T-cell (primary cell): ENCODE results near the gene CA12. TPM values are rescaled to one million over a fixed set of nuclear protein-coding genes. Genes with fewer than 3 reads are reported as not detected.
"Not testable (repeated sequence)": the region's sequence is repeated elsewhere in the genome, so short reads cannot be mapped to it uniquely, and the experiment has no call there.

Experiments used
- ATAC-seq, 4 experiments: fragments of 200-7000 bp in 3 of 4; fragments of 150-1000 bp in 1 of 4; cut with Tn5 transposase; replicated peaks in 1 of 4; 1 replicate in 3 of 4; 2 replicates in 1 of 4; pipeline ENCODE4 v1.10.0; 2021; ENCODE audit warnings: moderate library complexity in 3 of 4, mild to moderate bottlenecking in 2 of 4, moderate number of reproducible peaks in 1 of 4
- CTCF ChIA-PET, 2 donors: fragments of 300-600 bp; sonication (Branson Sonifier 250); formaldehyde crosslinking; loops; one replicate each; lab custom pipeline; 2022; ENCODE audit warnings: antibody characterized with exemption in 2 of 2; lab: Charles Lee
- POLR2A ChIA-PET, 2 donors: fragments of 300-600 bp; sonication (Branson Sonifier 250); formaldehyde crosslinking; loops; one replicate each; lab custom pipeline; 2022; ENCODE audit warnings: antibody characterized with exemption in 2 of 2; lab: Charles Lee
- DNase-seq, 35 experiments: peaks; one replicate each; pipeline versions ENCODE4 v3.0.0 to v3.0.0-alpha.2; 2013 to 2023
- H3K27ac ChIP-seq: one replicate; pipeline ENCODE4 v1.5.1; 2013; ENCODE audit warnings: low read length
- H3K27me3 ChIP-seq, 2 experiments: replicated peaks in 1 of 2; 1 replicate in 1 of 2; 2 replicates in 1 of 2; pipeline versions ENCODE4 v1.6.1 to v1.7.0; 2013; ENCODE audit warnings: low read length in 1 of 2, mixed read lengths in 1 of 2; ENCODE audit not compliant: control insufficient read depth in 2 of 2, insufficient read depth in 2 of 2; ENCODE audit errors: extremely low read depth in 1 of 2
- H3K36me3 ChIP-seq, 2 donors: 1 replicate in 1 of 2; 2 replicates in 1 of 2; pipeline versions ENCODE4 v1.6.1 to v1.7.0; 2013; ENCODE audit warnings: low read length in 1 of 2; ENCODE audit not compliant: control insufficient read depth in 2 of 2, insufficient read depth in 1 of 2; ENCODE audit errors: extremely low read depth in 1 of 2
- H3K4me1 ChIP-seq, 2 experiments: 1 replicate in 1 of 2; 2 replicates in 1 of 2; pipeline versions ENCODE4 v1.6.1 to v1.7.0; 2013; ENCODE audit warnings: low read length in 2 of 2, mixed read lengths in 1 of 2; ENCODE audit not compliant: insufficient read depth in 2 of 2, control insufficient read depth in 1 of 2; ENCODE audit errors: extremely low read depth in 1 of 2
- H3K4me3 ChIP-seq, 2 donors: 1 replicate in 1 of 2; 2 replicates in 1 of 2; pipeline versions ENCODE4 v1.5.1 to v1.7.0; 2013; ENCODE audit warnings: mild to moderate bottlenecking in 2 of 2, low read length in 1 of 2, moderate library complexity in 1 of 2; ENCODE audit not compliant: control insufficient read depth in 1 of 2; ENCODE audit errors: extremely low read depth in 1 of 2
- H3K9me3 ChIP-seq: 2 replicates; pipeline ENCODE4 v1.7.0; 2013
- H3K27ac Mint-ChIP-seq, 2 donors: one replicate each; pipeline ENCODE4 v1.8.0; 2020 to 2021; ENCODE audit warnings: mild to moderate bottlenecking in 2 of 2, mixed read lengths in 2 of 2
- H3K27me3 Mint-ChIP-seq, 2 donors: one replicate each; pipeline ENCODE4 v1.8.0; 2021 to 2022; ENCODE audit warnings: mixed read lengths in 2 of 2
- H3K36me3 Mint-ChIP-seq: one replicate; pipeline ENCODE4 v1.8.0; 2021; ENCODE audit warnings: mixed read lengths
- H3K4me1 Mint-ChIP-seq, 3 donors: one replicate each; pipeline ENCODE4 v1.8.0; 2020 to 2022; ENCODE audit warnings: mixed read lengths in 3 of 3, mild to moderate bottlenecking in 1 of 3
- H3K4me3 Mint-ChIP-seq, 3 donors: one replicate each; pipeline ENCODE4 v1.8.0; 2020 to 2022; ENCODE audit warnings: mild to moderate bottlenecking in 3 of 3, mixed read lengths in 3 of 3, moderate library complexity in 3 of 3
- H3K9me3 Mint-ChIP-seq, 3 donors: one replicate each; pipeline ENCODE4 v1.8.0; 2020 to 2022; ENCODE audit warnings: mixed read lengths in 3 of 3
- WGBS: methylation state at CpG from one replicate; pipeline ENCODE4 v1.1.5; 2013; ENCODE audit warnings: missing lambda C conversion rate; ENCODE audit not compliant: insufficient coverage; 5-methylcytosine and 5-hydroxymethylcytosine counted together
- total RNA-seq, 35 experiments: library from RNA in 6 of 35; stranded (reverse) in 6 of 35; fragments of 120-200 nt in 1 of 35; gene quantifications; one replicate each; pipeline versions ENCODE4 v1.2.1 to v1.2.4 and lab custom pipeline; 2013 to 2026

CA12 gene
- total RNA-seq, 5 donors from 2014 or later (not counting 1 experiment from before 2014, with no cell fraction given): 0.12 to 0.51 (median 0.30) TPM; not detected in 2

GRCh38 chr15:63421433-63421832 lies 39.8 kb upstream of the CA12 start:
- Mint-ChIP-seq H3K9me3 (peaks cover 0 to under 1% (median 0%) of the 10 kb centered on the region in 3 donors), H3K36me3 (no peaks in the 10 kb centered on the region), H3K27me3 (no peaks in the 10 kb centered on the region), H3K4me3 (no peak overlapping the region), H3K4me1 (no peaks in the 10 kb centered on the region), H3K27ac (no peak overlapping the region)
- ATAC-seq (no peak), DNase-seq (no peak)
- POLR2A ChIA-PET: interaction anchor here (0.6 to 0.7 kb wide), 2 partner anchors 233 to 326 kb away, joined by 3 to 7 read pairs; no protein-coding TSS in a partner anchor
- no peak overlapping the region for H3K4me3 ChIP-seq
- WGBS: no CpG with 5 or more reads among the region's 3 CpGs
- H3K27ac ChIP-seq: no peak overlapping the region
- CTCF ChIA-PET: no interaction called here
- no peaks in the 10 kb centered on the region for H3K4me1 ChIP-seq
- H3K36me3 ChIP-seq: no peaks in the 10 kb centered on the region
- H3K9me3 ChIP-seq: peaks cover 1% of the 10 kb centered on the region
- H3K27me3 ChIP-seq: no peaks in the 10 kb centered on the region

DNA sequence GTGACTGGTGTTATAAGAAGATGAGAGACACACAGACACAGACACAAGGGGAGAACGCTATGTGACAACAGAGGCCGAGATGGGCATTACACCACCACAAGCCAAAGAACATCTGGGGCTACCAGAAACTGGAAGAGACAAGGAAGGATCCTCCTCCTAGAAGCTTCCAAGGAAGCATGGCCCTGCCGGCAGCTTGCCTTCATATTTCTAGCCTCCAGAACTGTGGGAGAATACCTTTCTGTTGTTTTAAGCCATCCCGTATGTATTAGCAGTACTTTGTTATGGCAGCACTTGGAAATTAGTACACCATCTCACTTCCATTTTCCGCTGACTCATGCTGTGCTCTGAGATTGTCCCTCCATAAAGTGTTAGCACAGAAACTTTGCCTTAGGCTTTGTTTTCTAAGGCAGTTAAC lies 38.7 kb upstream of the CA12 start:
- ATAC-seq: no peak
- Histone ChIP-seq H3K27ac (no peak overlapping the region), H3K9me3 (no peaks in the 10 kb centered on the region), H3K36me3 (no peaks in the 10 kb centered on the region), H3K4me1 (no peaks in the 10 kb centered on the region), H3K4me3 (no peak overlapping the region), H3K27me3 (no peaks in the 10 kb centered on the region)
- Mint-ChIP-seq H3K27me3 (no peaks in the 10 kb centered on the region), H3K4me3 (no peak overlapping the region), H3K4me1 (no peaks in the 10 kb centered on the region), H3K9me3 (no peaks in the 10 kb centered on the region), H3K36me3 (no peaks in the 10 kb centered on the region), H3K27ac (no peak overlapping the region)
- WGBS: 100% methylated on average over 1 of the region's 5 CpGs
- no peak for DNase-seq
- ChIA-PET CTCF (no interaction called here), POLR2A (no interaction called here)

DNA sequence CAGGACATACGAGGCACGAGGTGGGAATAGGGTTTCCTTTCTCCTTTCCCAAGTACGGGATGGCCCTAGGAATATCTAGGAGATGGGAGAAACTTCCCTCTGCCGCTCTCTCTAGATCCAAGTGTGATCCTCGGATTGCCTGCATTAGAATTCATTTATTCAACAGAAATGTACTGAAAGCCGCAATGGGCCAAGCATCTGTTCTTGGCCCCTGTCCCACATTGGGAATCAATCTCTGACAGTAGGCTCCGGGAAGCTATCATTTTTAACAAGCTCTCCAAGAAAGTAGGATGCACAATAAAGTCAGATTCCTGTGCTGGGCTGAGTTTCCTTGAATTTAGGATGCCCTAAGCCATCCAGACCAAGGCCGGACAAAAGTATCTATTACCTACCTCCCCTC lies 37.2 kb upstream of the CA12 start:
- H3K36me3 ChIP-seq: no peaks in the 10 kb centered on the region
- ChIA-PET POLR2A (no interaction called here), CTCF (no interaction called here)
- peaks cover 0 to 4% of the 10 kb centered on the region in 2 experiments for H3K4me1 ChIP-seq
- 89% methylated on average over 5 of the region's 8 CpGs for WGBS
- no peak for ATAC-seq
- no peaks in the 10 kb centered on the region for H3K9me3 Mint-ChIP-seq
- peaks cover 0 to 8% (median 0%) of the 10 kb centered on the region in 3 donors for H3K4me1 Mint-ChIP-seq
- H3K4me3 ChIP-seq: no peak overlapping the region
- no peaks in the 10 kb centered on the region for H3K9me3 ChIP-seq
- H3K27ac Mint-ChIP-seq: no peak overlapping the region
- H3K36me3 Mint-ChIP-seq: no peaks in the 10 kb centered on the region
- DNase-seq: no peak
- no peak overlapping the region for H3K27ac ChIP-seq
- H3K27me3 Mint-ChIP-seq: no peaks in the 10 kb centered on the region
- H3K4me3 Mint-ChIP-seq: no peak overlapping the region
- H3K27me3 ChIP-seq: no peaks in the 10 kb centered on the region

DNA sequence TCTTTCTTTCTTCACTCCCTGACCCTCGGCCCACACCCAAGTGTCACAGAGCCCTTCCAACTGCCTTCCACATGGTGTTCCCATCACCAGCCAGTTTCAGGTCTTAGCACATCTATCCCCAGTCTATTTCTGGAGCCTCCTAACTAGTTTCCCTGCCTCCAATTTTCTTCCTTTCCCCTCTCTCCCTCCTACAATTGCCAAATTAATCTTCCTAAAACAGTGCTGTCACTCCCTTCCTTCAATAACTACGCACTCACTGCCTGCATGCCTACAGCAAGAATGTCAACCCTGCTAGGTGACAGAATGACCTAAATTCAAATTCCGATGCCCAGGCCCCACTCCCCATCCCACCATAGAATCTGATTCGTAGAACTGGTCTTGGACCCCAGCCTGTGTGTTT lies 36.1 kb upstream of the CA12 start:
- Mint-ChIP-seq H3K36me3 (no peaks in the 10 kb centered on the region), H3K9me3 (no peaks in the 10 kb centered on the region), H3K4me1 (peaks cover 0 to 8% (median 0%) of the 10 kb centered on the region in 3 donors), H3K27ac (peak overlapping the region in 1 of 2 donors; percentile 71), H3K27me3 (peaks cover 0 to under 1% of the 10 kb centered on the region in 2 donors), H3K4me3 (no peak overlapping the region)
- DNase-seq (no peak), ATAC-seq (no peak)
- Histone ChIP-seq H3K36me3 (no peaks in the 10 kb centered on the region), H3K4me3 (no peak overlapping the region), H3K27ac (no peak overlapping the region), H3K27me3 (no peaks in the 10 kb centered on the region), H3K9me3 (no peaks in the 10 kb centered on the region), H3K4me1 (peaks cover 0 to 4% of the 10 kb centered on the region in 2 experiments)
- ChIA-PET POLR2A (no interaction called here), CTCF (no interaction called here)
- 96% methylated on average over 2 of the region's 4 CpGs for WGBS

GRCh38 chr15:63417274-63417673 lies 35.6 kb upstream of the CA12 start:
- H3K27ac ChIP-seq, H3K4me1 ChIP-seq, DNase-seq, ATAC-seq, H3K4me1 Mint-ChIP-seq, H3K4me3 Mint-ChIP-seq, H3K36me3 Mint-ChIP-seq, H3K4me3 ChIP-seq, POLR2A ChIA-PET, H3K9me3 Mint-ChIP-seq, H3K27me3 ChIP-seq, H3K9me3 ChIP-seq, H3K36me3 ChIP-seq, CTCF ChIA-PET, H3K27me3 Mint-ChIP-seq: not testable (repeated sequence)
- peak overlapping the region in 1 of 2 donors; percentile 71 for H3K27ac Mint-ChIP-seq
- 96% methylated on average over 11 of the region's 21 CpGs for WGBS

DNA sequence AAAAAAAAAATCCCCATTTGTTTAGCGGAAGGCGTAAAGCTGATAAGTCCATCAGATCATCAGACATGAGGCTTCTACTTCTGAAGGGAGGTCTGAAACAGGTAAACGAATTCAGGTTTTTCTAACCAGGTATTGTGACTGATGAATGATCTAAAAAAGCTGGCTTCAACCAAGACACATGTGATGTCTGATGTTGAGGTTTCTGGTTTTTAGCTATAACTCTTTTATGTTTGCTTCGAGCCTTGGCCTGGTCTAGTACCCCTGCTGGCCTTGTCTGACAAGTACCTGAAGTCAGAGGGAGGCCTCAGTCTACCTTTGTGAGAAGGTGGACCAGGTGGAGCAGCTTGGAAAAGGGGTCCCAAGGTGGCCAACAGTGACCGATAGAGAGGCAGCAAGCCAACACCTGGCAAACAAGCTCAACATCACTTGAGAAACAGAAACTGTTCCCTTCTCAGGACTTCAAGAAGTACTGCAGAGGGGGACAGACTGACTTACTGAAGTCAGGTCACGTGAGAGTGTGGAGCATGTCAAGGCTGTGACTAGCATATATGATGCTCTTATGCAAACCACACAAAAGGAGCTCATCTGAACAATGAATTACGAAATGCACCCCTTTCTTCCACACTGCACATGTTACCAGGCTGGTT lies 33.0 kb upstream of the CA12 start:
- POLR2A ChIA-PET: interaction anchor here (0.6 kb wide), 3 partner anchors 45 to 118 kb away, joined by 3 read pairs; no protein-coding TSS in a partner anchor
- WGBS: 39% methylated on average over 4 of the region's 7 CpGs

More for the DNA sequence above, 33.0 kb upstream of the CA12 start:
- H3K4me3 ChIP-seq: no peak overlapping the region
- peak in 2 of 4 experiments; percentile 48 to 94 for ATAC-seq
- peak overlapping the region in 1 of 2 donors; percentile 58 for H3K27ac Mint-ChIP-seq
- H3K9me3 Mint-ChIP-seq: no peaks in the 10 kb centered on the region
- H3K9me3 ChIP-seq: no peaks in the 10 kb centered on the region
- H3K36me3 Mint-ChIP-seq: no peaks in the 10 kb centered on the region
- H3K36me3 ChIP-seq: no peaks in the 10 kb centered on the region
- CTCF ChIA-PET: interaction anchor here (1.6 to 1.9 kb wide), 2 partner anchors 9 to 23 kb away, joined by 4 to 6 read pairs; no protein-coding TSS in a partner anchor
- H3K27me3 Mint-ChIP-seq: peaks cover 0 to 8% of the 10 kb centered on the region in 2 donors
- H3K4me1 Mint-ChIP-seq: peaks cover 0 to 8% (median 0%) of the 10 kb centered on the region in 3 donors
- peaks cover 0 to 15% of the 10 kb centered on the region in 2 experiments for H3K27me3 ChIP-seq
- H3K27ac ChIP-seq: no peak overlapping the region
- H3K4me1 ChIP-seq: peaks cover 0 to 4% of the 10 kb centered on the region in 2 experiments
- peak in 11 of 35 experiments; percentile 2 to 55 (median 17) for DNase-seq
- H3K4me3 Mint-ChIP-seq: no peak overlapping the region
